ENCODE results near the gene MPZL2.

- no peak for TF ChIP-seq NFRKB (IDR thresholded peaks at IDR 0.05)
- TF ChIP-seq SUZ12 (IDR thresholded peaks at IDR 0.05) = no peak
- no peak for TF ChIP-seq FOXM1 (IDR thresholded peaks at IDR 0.05; ENCODE audit: borderline replicate concordance)
- no peak for TF ChIP-seq HDGF (IDR thresholded peaks at IDR 0.05; ENCODE audit: borderline replicate concordance)
Measured at GRCh38 chr11:118238421-118238820, 25.7 kb downstream of the MPZL2 start.

Data from HEK293T (cell line).